CD4-positive, alpha-beta T cell treated with Interferon alpha-2 for 1 hour (primary cell): ENCODE results near the gene RPS6KA4.

Source experiments
- DNase-seq, 2 donors: peaks; one replicate each; pipeline ENCODE4 v3.0.0-alpha.2; 2020 to 2022

The RPS6KA4 gene

DNA sequence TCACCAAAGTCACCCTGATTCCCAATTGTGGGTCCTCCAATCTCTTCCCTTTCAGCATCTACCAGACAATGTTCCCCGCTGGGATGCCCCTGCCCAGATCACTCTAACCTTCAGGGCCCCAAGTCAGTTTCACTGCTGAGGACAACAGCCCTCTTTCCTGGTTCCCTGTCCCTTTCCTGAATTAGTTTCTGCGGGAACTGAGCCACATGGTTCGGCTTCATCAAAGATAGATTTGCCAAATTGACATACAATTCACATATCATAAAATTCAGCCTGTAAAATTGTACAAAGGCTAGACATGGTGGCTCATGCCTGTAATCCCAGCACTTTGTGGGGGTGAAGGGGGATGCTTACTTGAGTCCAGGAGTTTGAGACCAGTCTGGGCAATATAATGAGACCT, 31.0 kb upstream of the RPS6KA4 start:
- no peak for DNase-seq

DNA sequence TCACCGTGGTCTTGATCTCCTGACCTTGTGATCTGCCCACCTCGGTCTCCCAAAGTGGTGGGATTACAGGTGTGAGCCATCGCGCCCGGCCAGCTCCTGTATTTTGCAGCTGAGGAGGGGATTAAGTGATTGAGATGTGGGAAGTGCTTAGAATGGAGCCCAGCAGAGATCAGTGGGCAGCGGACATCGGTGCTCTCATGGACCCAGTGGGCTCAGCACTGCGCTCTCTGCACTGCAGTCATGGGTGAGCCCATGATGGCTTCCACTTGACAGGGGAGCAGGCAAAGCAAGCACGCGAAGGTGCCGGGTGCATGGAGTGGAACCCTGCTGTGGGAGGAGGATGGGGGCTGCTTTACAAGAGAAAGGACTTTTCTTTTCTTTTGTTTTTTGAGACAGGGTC, 28.1 kb upstream of the RPS6KA4 start:
- DNase-seq = no peak

DNA sequence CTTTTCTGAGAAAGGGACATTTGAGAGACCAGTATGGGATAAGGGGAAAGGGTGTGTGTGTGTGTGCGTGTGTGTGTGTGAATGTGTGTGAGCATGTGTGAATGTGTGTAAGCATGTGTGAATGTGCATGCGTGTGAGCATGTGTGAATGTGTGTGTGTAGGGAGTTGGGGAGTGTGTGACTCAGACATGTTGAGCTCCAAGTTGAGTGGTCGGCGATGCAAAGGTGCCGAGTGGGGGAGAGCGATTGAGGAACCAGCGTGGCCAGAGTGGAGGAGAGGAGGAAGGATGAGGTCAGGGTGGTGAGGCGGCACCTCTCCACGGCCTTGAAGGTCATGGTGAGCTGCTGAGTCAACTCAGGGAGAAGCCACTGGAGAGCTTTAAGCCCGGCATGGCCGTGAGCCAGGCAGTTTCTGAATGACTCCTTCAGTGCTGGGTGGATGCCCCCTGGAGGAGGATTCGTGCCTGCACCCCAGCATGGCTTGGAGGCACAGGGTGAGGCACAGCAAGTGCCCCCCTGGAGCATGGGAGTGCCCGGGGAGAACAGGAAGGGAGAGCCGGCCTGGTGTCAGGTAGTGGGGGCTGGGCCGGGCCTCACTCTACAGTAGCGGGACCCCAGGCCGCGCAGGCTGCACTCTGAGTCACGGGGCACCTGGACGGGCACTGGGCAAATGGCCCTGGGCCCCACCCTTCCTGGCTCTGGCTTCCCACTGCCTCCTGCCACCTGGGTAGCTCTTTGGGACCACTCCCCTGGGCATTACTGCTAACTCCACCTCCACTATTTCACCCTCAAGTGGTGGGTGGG, 27.2 kb upstream of the RPS6KA4 start:
- peak; percentile 75 to 80 for DNase-seq

DNA sequence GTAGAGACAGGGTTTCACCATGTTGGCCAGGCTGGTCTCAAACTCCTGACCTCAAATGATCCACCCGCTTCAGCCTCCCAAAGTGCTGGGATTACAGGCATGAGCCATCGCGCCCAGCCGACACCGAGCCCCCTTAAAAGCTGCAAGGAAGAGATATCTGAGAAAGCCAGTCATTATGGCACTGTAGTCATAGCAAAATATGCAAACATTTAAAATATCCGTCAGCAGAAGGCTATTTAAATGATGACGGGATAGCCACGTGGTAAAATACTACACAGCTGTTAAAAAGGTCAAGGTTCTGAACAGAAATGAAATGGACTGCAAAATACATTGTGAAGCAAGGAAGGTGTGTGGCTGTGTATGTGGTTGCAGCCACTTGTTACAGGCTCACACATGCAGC, 25.4 kb upstream of the RPS6KA4 start:
- no peak for DNase-seq

DNA sequence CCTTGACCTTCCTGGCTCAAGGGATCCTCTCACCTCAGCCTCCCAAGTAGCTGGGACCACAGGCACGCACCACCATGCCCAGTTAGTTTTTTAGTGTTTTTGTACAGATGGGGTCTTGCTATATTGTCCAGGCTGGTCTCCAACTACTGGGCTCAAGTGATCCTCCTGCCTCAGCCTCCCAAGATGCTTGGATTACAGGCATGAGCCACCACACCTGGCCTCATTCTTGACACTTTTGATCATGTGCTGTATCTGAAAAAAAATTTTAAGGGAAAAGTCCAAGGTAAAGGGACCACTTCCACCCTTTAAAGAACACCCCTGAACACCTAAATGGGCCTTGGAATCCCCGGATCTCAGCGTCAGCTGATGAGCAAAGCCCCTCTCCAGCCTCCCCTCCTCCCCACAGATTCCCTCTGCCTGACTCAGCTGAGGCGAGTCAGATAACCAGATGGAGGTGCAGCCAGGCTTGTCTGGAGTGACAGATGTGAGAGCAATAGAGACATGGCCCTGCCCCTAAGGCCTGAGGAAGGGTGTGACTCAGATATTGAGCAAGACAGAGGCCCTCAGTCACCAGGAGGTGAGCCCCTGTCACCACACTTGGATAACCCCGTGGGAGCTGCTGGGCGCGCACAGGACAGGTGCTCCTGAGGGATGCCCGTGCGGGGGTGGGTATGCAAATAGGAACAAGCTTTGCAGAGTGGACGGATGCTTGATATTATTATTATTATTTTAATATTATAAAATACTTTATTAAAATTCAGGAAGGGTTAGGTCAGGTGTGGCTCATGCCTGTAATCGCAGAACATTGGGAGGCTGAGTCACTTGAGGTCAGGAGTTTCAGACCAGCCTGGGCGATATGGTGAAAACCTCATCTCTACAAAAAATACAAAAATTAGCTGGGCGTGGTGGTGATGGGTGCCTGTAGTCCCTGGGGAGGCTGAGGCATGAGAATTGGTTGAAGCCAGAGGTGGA, 23.9 kb upstream of the RPS6KA4 start:
- DNase-seq = peak in 1 of 2 donors; percentile 66

DNA sequence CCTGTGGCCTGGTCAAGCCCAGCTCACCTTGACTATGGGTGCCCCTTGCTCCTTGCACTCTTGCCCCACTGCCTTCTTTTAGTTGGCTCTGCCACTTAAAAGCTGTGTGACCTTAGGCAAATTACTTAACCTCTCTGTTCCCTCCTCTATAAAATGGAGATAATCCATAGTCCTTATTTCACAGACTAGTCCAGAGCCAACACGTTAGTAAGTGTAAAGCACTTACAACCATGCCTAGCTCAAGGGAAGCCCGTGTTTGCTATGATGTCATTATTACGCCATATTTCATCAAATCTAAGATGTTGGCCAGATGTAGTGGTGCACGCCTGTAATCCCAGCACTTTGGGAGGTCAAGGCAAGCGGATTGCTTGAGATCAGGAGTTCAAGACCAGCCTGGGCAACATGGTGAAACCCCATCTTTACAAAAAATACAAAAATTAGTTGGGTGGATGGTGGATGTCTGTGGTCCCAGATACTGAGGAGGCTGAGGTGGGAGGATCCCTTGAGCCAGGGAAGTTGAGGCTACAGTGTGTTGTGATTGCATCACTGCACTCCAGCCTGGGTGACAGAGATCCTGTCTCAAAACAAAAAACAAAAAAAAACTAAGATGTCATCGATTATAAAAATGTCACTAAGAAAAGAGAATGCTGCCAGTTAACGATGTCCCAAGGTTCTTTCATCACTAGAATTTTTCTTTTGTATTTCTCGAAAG, 21.3 kb upstream of the RPS6KA4 start:
- no peak for DNase-seq

DNA sequence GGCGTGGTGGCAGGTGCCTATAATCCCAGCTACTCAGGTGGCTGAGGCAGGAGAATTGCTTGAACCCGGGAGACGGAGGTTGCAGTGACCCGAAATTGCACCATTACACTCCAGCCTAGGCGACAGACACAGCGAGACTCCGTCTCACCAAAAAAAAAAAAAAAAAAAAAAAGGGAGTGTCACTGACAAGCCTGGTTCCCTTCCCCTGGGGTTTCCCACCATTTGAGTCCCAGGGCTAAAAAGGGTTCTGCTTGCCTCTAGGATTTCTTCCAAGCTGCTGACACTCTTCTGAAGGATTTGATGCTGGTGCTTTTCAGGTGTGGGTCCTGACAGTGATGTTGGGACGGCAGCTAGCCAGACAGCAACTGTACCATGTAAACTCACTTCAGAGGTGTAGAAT, 20.2 kb upstream of the RPS6KA4 start:
- DNase-seq = no peak

DNA sequence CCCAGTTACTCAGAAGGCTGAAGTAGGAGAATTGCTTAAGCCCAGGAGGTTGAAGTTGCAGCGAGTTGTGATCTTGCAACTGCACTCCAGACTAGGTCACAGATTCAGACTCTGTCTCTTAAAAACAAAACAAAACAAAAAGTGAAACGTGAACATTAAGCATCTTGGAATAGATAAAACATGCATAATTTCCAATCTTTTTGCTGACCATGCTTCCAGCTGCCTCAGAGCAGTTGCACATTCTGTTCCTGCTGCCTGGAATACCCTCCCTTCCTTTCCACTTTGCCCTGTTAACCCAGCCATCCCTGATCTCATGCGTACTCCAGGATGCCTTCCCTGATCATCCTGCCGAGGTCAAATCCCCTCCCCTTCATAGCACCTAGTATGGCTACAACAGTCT, 19.7 kb upstream of the RPS6KA4 start:
- DNase-seq = no peak

DNA sequence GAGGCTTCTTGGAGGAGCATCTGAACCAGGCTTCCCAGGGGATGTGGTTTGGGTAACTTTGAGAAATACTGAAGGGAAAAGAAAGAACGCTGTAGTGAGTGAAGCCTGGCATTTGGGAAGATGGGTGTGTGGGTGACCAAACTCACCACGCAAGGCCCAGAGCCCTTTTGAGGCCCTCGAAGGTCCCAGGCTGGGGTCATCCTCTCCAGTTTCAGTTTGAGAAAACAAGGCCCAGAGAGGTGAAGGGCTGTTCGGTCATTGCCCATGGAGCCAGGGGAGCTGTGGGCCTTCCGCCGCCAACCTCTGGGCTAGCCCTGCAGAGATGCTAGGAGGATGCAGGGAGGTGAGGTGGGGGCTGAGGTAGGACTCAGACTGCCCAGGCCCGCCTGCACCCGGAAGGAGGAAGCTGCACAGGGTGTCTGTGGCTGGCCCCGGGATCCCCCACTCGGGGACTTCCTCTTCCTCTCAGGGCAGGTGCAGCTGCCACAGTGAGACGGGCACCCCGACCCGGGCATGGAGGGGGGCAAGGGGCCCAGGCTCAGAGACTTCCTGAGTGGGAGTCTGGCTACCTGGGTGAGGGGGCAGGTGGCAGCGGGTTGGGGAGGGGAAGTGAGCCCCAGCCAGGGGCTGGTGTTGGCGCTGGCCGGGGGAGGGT, 19.1 kb upstream of the RPS6KA4 start, which contains the start of gene CCDC88B:
TSS of gene CCDC88B (plus strand) at position 451 of the 655 bp plus-strand sequence. CDS start at position 514, 63 bp downstream.
- peak; percentile 91 for DNase-seq

DNA sequence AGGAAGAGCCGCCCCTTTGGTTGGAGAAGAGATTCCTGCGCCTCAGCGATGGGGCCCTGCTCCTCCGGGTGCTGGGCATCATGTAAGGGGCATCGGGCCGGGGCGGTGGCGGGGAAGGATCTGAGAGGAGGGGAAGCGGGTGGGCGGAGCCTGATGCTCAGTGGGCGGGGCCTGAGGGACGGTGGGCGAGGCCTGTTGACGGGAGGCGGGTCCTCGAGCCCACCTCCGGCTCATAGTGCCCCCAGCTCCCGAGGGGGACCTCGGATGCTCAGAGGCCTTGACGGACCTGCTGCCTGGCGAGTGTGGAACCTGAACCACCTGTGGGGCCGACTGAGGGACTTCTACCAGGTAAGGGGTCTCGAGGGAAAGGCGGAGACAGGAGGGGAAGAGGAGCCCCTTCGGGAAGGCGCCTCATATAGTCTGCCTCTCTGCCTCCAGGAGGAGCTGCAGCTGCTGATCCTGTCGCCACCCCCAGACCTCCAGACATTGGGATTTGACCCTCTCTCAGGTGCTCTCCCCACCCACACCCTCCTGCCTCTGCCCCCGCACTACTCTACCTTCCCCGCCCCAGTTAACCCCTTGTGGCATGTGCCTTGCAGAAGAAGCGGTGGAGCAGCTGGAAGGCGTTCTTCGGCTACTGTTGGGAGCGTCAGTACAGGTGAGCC, 18.2 kb upstream of the RPS6KA4 start:
- DNase-seq = peak; percentile 77

DNA sequence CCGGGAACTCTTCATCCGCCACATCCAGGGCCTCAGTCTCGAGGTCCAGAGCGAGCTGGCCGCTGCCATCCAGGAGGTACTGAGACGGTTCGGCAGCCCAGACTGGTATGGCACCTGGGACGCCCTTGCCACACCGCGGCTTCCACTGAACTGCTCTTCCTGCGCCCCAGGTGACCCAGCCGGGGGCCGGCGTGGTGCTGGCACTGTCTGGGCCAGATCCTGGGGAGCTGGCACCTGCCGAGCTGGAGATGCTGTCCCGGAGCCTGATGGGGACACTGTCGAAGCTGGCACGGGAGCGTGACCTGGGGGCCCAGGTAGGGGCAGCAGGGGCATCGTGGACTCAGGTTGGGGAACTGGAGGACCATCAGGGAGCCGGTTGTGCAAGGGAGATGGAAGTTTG, 17.5 kb upstream of the RPS6KA4 start:
- DNase-seq = no peak

DNA sequence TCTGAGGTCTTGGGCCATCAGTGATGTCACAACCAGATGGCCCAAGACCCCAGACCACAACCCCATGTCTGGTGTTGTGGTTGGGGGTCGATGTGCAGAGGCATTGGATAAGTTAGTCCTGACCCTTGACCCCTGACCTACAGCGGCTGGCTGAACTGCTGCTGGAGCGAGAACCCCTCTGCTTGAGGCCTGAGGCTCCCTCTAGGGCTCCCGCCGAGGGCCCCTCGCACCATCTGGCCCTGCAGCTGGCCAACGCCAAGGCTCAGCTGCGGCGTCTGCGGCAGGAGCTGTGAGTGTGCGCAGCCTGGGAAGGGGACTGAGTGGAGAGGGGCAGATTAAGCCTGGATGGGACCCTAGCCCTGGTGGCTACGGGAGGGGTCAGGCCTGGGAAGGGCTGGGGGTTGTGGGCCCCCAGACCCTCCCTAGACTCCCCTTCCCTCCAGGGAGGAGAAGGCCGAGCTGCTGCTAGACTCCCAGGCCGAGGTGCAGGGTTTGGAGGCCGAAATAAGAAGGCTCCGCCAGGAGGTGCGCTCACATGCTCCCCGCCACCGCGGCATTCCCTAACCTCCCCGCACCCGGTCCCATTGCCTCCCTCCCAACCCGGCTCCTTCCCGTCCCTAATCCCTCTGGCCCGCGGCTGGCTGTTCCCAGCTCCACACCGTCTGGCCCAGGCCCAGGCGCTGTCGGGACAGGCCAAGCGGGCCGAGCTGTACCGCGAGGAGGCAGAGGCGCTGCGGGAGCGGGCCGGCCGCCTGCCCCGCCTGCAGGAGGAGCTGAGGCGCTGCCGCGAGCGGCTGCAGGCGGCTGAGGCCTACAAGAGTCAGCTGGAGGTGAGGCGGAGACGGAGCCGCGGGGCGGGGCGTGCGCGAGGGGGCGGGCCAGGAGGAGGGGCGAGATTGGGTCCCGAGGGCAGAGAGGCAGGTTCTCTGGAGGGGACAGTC, 16.8 kb upstream of the RPS6KA4 start:
- DNase-seq = peak; percentile 89 to 93

DNA sequence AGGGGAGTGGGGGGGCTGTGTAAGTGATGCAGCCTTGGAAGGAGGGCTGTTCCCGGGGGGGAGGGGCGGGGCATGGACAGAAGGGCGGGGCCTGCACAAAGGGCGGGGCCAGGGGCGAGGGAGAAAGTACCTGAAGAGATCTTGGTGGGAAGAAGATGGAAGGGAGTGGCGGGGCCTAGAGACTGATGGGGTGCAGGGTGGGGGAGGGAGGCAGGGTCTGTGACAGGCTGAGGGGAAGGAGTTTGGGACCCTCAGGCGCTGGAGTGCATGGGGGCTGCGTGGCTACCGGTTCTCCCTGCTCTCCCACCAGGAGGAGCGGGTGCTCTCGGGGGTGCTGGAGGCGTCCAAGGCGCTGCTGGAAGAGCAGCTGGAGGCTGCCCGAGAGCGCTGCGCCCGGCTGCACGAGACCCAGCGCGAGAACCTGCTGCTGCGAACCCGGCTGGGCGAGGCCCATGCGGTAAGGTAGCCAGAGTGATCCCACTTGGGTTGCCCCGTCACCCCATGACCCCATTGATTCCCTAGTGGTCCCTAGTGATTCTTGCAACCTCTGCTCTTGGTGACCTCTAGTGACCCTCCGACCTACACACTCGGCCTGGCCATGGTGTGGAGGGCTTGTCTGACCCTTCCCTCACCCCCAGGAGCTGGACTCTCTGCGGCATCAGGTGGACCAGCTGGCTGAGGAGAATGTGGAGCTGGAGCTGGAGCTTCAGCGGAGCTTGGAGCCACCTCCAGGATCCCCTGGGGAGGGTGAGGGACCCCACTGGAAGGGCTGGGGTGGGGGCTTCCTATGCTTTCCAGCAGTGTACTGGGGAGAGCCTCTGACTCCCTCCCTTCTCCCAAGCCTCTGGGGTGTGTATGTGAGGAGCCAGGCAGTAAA, 15.9 kb upstream of the RPS6KA4 start:
- no peak for DNase-seq

DNA sequence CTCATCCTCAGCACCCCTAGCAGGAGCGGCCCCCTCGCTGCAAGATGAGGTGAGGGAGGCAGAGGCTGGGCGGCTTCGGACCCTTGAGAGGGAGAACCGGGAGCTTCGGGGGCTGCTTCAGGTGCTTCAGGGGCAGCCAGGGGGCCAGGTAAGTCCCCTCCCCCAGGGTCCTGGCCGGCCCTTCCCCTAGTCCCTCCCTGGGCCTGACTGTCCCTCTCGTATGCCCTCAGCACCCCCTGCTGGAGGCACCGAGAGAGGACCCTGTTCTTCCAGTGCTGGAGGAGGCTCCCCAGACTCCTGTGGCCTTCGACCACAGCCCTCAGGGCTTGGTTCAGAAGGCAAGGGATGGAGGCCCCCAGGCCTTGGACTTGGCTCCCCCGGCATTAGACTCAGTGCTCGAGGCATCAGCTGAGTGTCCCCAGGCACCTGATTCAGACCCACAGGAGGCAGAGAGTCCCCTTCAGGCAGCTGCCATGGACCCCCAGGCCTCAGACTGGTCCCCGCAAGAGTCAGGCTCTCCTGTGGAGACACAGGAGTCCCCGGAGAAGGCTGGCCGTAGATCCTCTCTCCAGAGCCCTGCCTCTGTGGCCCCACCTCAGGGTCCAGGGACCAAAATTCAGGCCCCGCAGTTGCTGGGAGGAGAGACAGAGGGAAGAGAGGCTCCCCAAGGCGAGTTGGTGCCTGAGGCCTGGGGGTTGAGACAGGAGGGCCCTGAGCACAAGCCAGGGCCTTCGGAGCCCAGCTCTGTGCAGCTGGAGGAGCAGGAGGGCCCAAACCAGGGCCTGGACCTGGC, 15.0 kb upstream of the RPS6KA4 start:
- no peak for DNase-seq

DNA sequence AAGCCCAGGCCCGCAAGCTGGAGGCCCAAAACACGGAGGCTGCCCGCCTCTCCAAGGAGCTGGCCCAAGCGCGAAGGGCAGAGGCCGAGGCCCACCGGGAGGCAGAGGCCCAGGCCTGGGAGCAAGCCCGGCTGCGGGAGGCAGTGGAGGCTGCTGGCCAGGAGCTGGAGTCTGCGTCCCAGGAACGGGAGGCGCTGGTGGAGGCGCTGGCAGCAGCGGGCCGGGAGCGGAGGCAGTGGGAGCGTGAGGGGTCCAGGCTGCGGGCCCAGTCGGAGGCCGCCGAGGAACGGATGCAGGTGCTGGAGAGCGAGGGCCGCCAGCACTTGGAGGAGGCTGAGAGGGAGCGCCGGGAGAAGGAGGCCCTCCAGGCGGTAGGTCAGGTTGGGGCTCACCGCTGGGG, 14.2 kb upstream of the RPS6KA4 start:
- DNase-seq = no peak

DNA sequence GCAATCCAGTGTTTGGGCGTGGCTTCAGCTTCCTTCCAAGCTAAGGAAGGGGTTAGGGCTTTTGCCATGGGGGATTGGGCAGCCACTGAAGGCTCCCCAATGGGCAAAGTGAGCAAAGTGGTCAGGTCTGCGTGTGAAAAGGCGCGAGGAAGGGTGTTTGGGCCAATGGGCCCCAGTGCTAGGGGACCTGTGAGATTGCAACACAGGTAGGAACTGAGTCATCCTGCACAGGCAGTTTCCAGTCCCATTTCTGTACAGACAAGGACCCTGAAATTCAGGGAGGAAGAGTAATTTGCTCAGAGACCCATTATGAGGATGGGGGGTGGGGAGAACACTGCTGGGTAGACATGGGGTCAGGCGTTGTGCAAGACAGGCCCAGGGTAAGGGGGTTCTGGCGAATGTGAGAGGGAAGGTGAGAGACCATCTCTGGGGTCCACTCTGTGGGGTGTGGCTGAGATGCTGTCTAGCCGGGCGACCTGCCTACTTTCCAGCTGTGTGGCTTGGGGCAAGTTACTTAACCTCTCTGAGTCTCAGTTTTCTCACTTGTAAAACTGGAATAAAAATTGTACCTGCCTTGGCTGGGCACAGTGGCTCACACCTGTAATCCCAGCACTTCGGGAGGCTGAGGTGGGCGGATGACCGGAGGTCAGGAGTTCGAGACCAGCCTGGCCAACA, 11.6 kb upstream of the RPS6KA4 start:
- no peak for DNase-seq

DNA sequence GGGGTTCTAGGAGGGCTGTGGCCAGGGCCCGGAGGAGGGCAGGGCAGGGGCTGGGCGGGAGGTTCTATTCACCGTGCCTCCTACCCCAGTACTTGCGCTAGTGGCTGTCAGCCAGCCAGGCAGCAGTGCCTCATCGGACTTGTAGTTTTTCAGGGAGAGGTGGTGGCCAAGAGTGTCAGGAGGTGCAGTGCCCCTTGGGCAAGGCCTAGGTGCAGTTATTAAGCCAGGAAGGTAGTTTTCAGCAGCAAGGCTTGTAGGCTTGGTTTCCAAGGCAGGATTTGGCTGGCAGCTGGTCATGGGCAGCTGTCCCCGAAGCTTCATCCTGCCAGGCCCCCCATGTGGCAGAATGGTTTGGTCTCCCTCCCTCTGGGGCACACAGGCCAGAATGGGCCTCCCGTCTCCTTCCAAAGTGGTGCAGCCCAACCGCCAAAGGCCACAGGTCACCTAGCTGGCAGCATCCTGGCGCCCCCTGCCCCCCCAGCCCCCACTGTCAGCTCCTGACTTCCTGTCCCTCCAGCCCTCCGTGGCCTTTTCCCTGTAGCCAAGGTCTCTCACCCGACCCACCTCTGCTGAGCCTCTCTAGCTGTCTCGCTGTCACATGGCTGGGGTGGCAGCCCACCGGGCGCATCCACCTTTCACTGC, 10.5 kb upstream of the RPS6KA4 start:
- DNase-seq = no peak

DNA sequence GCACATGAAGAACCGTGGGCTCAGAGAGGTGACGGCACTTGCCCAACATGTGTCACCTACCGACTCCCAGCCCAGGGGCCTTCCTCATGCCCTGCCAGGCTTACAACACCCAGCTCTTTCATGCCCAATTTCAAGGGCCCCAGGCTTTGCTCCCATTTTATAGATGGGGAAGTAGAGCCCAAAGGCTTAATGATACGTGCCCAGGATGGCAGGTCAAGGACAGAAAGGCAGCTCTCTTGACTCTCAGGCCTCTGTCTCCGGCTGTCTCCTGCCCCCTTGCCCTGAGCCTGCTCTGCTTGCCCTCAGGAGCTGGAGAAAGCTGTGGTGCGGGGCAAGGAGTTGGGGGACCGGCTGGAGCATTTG, 10.0 kb upstream of the RPS6KA4 start:
- DNase-seq = no peak
